ENCODE results near the gene CNNM4.
A peak's percentile ranks its signal among the peaks of the same experiment; 100 is the strongest.

Gene CNNM4

DNA sequence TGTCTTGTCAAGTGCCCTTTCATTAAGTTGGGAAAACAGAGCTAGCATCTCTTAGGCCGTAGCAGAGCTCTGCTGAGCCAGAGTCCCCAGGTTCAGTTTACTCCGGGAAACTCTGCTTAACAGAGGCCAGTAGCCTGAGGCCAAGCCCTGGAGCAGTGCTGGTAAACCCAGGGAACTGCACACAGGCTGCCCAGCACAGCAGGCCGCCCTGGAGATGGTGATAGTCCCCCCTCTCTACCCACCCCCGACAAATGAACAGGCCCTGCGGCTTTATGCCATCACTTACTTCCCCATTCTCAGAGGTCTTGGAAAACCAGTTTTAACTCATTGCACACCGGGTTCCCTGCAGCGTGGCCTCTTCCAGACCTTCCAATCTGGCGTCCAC, 3.5 kb downstream of the CNNM4 start:
- peak overlapping the region; percentile 73 to 82 for H3K4me3 Mint-ChIP-seq
- peak in 1 of 2 donors; percentile 19 for ATAC-seq (replicated peaks)
- no peaks in the 10 kb centered on the region for H3K27me3 Mint-ChIP-seq
- no peaks in the 10 kb centered on the region for H3K9me3 Mint-ChIP-seq
- peaks cover 65 to 93% of the 10 kb centered on the region in 2 donors for H3K4me1 Mint-ChIP-seq
- no peak for DNase-seq
- H3K27ac Mint-ChIP-seq: peak overlapping the region; percentile 14
- peaks cover 8 to 12% of the 10 kb centered on the region in 2 donors for H3K36me3 Mint-ChIP-seq

DNA sequence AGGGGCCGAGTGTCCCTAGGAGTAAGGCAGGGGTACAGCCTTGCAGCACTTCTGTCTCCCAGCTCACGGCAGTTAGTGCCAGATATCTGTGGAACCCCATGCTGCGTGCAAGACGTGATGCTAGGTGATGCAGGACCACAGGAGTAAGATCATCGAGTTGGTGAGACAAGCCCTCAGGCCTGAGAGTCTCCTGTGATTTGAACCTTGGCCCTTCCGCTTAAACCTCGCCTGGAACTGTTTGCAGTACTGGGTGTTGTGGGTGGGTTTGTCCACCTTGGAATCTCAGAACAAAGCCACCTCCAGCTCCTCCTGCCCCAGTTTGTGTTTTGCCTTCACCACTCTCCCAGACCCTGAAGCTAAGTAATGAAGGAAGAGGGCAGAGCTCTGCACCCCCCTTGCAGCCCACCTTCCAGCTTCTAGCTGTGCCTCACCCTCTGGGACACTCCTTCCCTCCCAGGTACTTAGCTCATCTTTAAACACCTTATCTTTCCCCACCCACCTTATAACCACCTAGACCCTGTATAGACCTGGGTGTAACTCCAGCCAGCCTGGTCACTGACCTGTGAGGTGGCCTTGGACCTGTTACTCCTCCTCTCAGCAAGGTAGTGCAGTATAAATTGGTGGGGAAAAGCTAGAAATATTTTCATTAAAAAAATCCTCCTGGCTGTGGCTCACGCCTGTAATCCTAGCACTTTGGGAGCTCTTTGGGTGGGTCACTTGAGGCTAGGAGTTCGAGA, 6.6 kb downstream of the CNNM4 start:
- Mint-ChIP-seq H3K9me3 (no peaks in the 10 kb centered on the region), H3K4me3 (peak overlapping the region in 1 of 2 donors; percentile 11), H3K4me1 (peaks cover 58 to 78% of the 10 kb centered on the region in 2 donors)

DNA sequence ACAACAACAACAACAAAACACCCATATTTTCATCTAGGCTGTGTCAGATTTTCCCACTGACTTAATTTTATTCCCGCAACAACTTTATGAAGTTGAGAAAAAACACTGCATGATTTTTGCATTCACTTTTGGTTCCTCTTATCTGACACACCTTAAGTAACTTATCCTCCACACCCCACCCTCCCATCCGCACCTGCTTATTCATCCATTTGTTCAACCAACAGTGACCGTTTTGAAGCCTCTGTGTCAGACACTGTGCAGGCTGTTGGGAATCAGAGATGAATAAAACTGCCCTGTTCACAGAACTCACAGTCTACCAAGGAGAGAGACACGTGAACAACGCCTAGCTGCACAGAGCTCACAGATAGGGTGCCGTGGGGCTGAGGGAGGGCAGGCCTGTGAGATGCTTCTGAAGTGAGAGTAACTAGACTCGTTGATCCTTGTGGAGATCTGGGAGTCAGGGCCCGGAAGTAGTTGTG, 7.4 kb downstream of the CNNM4 start:
- Mint-ChIP-seq H3K4me1 (peaks cover 56 to 78% of the 10 kb centered on the region in 2 donors), H3K27ac (peak overlapping the region; percentile 33), H3K27me3 (no peaks in the 10 kb centered on the region), H3K9me3 (no peaks in the 10 kb centered on the region), H3K36me3 (peaks cover 9 to 16% of the 10 kb centered on the region in 2 donors), H3K4me3 (no peak overlapping the region)
- no peak for DNase-seq
- ATAC-seq (replicated peaks): peak; percentile 59 to 62

More for the DNA sequence above, 6.6 kb downstream of the CNNM4 start:
- Mint-ChIP-seq H3K27me3 (no peaks in the 10 kb centered on the region), H3K36me3 (peaks cover 9 to 12% of the 10 kb centered on the region in 2 donors), H3K27ac (peak overlapping the region; percentile 77)
- DNase-seq (no peak), ATAC-seq (replicated peaks) (no peak)

DNA sequence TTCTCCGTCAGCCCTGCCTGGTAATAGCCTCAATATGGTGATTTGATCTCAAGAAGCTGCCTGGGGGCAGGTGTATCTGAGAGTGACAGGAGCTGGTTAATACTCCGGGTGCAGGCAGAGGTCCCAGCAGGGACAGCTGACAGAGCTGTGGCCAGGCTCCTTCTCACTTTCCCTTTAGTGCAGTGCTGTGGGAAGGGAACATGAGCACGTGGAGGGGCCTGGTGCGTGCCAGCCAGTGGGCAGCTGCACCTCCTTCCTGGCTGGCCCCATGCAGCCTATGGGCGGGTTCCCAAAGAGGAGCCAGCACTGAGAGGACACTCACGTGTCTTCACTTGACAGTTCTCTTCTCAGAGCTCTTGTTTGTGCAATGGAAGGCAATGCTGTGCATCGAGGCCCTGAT, 9.1 kb downstream of the CNNM4 start:
- H3K27me3 Mint-ChIP-seq: no peaks in the 10 kb centered on the region
- H3K4me1 Mint-ChIP-seq: peaks cover 49 to 65% of the 10 kb centered on the region in 2 donors
- ATAC-seq (replicated peaks): no peak
- DNase-seq: no peak
- H3K9me3 Mint-ChIP-seq: no peaks in the 10 kb centered on the region
- H3K4me3 Mint-ChIP-seq: no peak overlapping the region
- no peak overlapping the region for H3K27ac Mint-ChIP-seq
- peaks cover 9 to 16% of the 10 kb centered on the region in 2 donors for H3K36me3 Mint-ChIP-seq

DNA sequence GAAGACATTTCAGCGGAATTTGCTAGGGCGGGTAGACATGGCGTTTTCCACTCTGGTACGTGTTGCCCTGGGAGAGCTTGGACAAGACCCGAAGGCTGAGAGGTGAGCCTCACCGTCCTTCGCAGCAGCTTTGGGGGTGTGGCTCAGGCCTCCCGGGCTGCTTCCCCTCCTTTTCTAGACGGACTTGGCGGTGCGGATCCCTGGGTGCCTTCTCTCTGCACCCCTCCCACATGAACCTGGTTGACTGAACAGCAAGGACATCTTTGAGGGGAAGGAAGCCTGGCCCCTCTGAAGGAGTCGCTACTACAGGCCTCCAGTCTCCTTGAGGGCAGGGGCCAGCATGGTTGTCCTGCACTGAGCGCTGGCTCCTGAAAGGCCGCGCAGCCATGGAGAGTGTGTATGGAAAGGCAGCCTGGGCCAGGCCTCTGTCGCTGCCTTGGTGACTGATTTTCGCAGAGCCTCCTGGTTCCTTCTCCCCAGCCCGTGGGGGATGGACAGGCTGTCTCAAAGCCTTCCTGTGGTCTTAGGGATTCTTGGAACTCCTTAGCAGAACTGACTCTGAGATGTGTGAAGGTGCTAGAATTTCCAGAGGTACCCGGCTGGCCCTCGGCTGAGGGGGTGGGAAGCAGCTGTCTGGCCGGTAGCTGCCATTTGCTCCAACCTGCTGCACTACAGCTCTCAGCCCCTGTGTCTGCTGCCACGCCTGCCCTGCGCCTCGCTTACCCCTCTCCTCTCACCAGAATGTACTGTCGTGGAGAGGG, 9.9 kb downstream of the CNNM4 start:
- no peaks in the 10 kb centered on the region for H3K9me3 Mint-ChIP-seq
- H3K27me3 Mint-ChIP-seq: no peaks in the 10 kb centered on the region
- no peak overlapping the region for H3K4me3 Mint-ChIP-seq
- peaks cover 9 to 16% of the 10 kb centered on the region in 2 donors for H3K36me3 Mint-ChIP-seq
- H3K27ac Mint-ChIP-seq: no peak overlapping the region
- H3K4me1 Mint-ChIP-seq: peaks cover 52 to 58% of the 10 kb centered on the region in 2 donors
- no peak for DNase-seq
- ATAC-seq (replicated peaks): no peak

DNA sequence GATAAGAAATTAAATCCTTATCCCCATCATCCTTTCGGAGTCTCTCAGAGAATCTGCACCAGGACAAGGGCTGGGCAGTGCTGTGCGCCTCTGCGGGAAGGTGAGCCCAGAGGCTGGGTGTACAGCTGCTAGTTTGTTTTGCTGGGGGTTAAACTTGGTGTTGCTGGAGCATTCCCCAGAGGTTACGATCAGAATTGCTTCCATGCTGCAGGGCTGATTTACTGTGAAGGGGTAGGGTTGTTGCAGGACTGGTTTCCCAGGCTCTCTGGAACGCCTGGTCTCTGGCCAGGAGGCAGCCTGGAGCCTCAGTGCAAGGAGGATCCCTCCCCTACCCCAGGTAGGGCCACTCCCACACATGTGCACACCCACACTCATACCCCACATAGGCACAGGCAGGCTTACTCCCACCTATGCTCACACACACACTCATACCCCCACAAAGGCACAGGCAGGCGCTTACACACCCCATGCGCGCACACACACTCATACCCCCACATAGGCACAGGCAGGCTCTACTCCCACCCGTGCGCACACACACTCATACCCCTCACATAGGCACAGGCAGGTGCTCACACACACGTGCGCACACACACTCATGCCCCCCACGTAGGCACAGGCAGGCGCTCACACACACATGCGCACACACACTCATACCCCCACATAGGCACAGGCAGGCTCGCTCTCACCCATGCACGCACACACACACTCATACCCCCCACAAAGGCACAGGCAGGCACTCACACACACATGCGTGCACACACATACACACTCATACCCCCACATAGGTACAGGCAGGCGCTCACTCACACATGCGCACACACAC, 11.3 kb downstream of the CNNM4 start:
- H3K4me3 Mint-ChIP-seq: no peak overlapping the region

DNA sequence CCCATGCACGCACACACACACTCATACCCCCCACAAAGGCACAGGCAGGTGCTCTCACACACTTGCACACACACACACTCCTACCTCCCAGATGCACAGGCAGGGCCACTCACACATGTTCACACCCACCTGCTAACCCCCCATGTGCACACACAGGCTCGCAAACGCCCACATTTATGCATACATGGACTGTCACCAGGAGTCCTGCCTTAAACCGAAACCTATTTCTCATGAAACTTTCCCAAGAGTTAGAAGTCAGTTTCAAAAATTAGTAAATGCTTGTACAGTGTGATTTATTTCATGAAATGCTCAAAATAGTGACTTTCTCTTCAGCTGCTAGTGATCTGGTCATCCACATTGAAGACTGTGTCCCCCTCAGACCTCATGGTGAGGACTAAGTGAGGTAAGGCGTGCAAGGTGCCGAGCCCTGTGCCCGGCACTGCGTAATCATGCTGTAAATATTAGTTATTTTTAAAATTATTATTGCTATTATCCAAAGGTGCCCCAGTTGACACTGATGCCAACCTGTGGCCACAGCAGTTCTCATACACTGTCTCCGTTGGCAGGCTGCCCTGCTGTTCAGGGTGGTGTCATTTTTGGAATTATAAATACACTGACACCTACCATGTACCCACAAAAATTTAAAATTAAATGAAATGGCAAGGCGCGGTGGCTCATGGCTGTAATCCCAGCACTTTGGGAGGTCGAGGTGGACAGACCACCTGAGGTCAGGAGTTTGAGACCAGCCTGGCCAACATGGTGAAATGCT, 12.4 kb downstream of the CNNM4 start:
- Mint-ChIP-seq H3K27ac (peak overlapping the region; percentile 44), H3K4me3 (peak overlapping the region; percentile 12 to 14), H3K9me3 (no peaks in the 10 kb centered on the region), H3K4me1 (peaks cover 44 to 47% of the 10 kb centered on the region in 2 donors), H3K36me3 (peaks cover 5 to 11% of the 10 kb centered on the region in 2 donors), H3K27me3 (no peaks in the 10 kb centered on the region)
- ATAC-seq (replicated peaks): peak in 1 of 2 donors; percentile 20
- no peak for DNase-seq

More for the DNA sequence above, 11.3 kb downstream of the CNNM4 start:
- H3K27ac Mint-ChIP-seq: no peak overlapping the region
- H3K9me3 Mint-ChIP-seq: no peaks in the 10 kb centered on the region
- no peaks in the 10 kb centered on the region for H3K27me3 Mint-ChIP-seq
- ATAC-seq (replicated peaks) (no peak), DNase-seq (no peak)
- peaks cover 5 to 11% of the 10 kb centered on the region in 2 donors for H3K36me3 Mint-ChIP-seq
- peaks cover 51 to 53% of the 10 kb centered on the region in 2 donors for H3K4me1 Mint-ChIP-seq

DNA sequence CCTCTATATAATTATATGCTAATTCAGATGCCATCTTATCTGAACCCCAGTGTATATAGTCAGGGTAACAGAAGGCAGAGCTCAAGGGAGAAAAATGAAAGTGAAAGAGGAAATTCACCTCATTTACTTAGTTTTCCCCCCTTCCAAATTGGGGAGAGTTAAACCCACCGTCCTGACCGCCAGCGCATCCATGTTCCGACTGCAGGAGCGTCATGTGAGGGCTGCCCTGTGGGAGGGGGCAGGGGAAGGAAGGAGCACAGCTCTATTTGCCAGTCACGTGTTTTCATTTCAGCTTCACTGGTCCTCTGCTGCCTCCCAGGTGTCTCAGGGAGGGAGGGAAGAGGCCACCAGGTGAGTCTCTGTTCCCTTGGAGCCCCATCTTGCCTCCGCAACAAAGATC, 13.2 kb downstream of the CNNM4 start:
- peak overlapping the region; percentile 83 to 88 for H3K4me3 Mint-ChIP-seq
- H3K9me3 Mint-ChIP-seq: no peaks in the 10 kb centered on the region
- DNase-seq (peak; percentile 37), ATAC-seq (replicated peaks) (peak; percentile 74 to 81)
- H3K36me3 Mint-ChIP-seq: peaks cover 2 to 4% of the 10 kb centered on the region in 2 donors
- peaks cover 37 to 39% of the 10 kb centered on the region in 2 donors for H3K4me1 Mint-ChIP-seq
- no peaks in the 10 kb centered on the region for H3K27me3 Mint-ChIP-seq
- peak overlapping the region; percentile 89 for H3K27ac Mint-ChIP-seq

DNA sequence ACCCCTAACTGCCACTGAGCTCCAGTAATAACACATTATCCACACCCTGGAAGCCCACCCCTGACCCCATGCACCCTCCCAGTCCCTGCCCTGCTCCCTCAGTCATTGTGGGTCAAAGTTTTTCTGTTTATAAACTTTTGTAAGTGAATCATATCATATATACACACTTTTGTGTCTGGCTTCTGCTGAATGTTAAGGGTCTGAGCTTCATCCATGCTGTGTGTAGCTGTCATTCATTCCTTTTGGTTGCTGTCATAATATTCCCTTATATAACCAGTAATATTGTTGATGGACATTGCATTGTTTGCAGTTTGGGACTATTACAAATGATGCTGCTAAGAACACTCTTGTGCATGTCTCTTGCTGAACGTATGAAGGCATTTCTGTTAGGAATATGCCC, 14.5 kb downstream of the CNNM4 start:
- H3K4me1 Mint-ChIP-seq: peaks cover 30 to 31% of the 10 kb centered on the region in 2 donors
- DNase-seq (no peak), ATAC-seq (replicated peaks) (no peak)
- no peaks in the 10 kb centered on the region for H3K9me3 Mint-ChIP-seq
- H3K27me3 Mint-ChIP-seq: no peaks in the 10 kb centered on the region
- no peak overlapping the region for H3K4me3 Mint-ChIP-seq
- peaks cover under 1 to 6% of the 10 kb centered on the region in 2 donors for H3K36me3 Mint-ChIP-seq
- no peak overlapping the region for H3K27ac Mint-ChIP-seq

DNA sequence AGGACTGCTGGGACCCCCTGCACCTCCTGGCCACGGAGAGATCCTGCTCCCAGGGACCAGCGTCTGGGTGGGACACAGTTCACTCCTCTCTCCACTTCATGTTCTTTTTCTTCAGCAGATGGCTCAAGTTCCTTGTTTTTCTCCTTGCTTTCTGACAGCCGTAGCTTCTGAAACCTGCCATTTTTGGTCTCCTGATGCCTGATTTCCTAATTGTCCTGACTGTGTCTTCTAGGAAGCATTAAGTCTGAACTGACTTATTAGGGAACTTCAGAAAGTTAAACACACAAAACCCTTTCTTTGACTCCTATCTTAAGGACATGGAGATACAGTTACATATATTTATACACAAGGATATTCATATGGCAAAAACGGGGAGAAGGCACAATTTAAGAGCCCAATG, 22.7 kb downstream of the CNNM4 start:
- no peaks in the 10 kb centered on the region for H3K27me3 Mint-ChIP-seq
- H3K4me1 Mint-ChIP-seq: no peaks in the 10 kb centered on the region
- H3K27ac Mint-ChIP-seq: no peak overlapping the region
- ATAC-seq (replicated peaks) (no peak), DNase-seq (no peak)
- H3K4me3 Mint-ChIP-seq: no peak overlapping the region
- H3K36me3 Mint-ChIP-seq: peaks cover 0 to 13% of the 10 kb centered on the region in 2 donors
- H3K9me3 Mint-ChIP-seq: no peaks in the 10 kb centered on the region

DNA sequence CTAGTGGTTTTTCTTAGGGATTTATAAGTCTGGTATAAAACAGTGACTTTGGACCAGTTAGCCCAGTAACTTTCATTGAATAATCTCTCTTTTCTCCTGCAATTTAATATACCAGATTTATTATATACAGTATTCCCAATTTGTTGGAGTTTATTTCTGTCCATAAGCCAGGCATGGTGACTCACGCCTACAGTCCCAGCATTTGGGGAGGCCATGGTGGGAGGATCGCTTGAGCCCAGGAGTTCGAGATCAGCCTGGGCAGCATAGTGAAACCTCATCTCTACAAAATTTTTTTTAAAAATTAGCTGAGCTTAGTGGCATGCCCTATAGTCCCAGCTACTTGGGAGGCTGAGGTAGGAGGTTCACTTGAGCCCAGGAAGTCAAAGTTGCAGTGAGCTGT, 26.7 kb downstream of the CNNM4 start:
- H3K4me1 Mint-ChIP-seq: peaks cover 0 to 5% of the 10 kb centered on the region in 2 donors
- peaks cover 2 to 7% of the 10 kb centered on the region in 2 donors for H3K36me3 Mint-ChIP-seq
- no peaks in the 10 kb centered on the region for H3K9me3 Mint-ChIP-seq
- no peak overlapping the region for H3K4me3 Mint-ChIP-seq
- DNase-seq: no peak
- H3K27ac Mint-ChIP-seq: no peak overlapping the region
- H3K27me3 Mint-ChIP-seq: no peaks in the 10 kb centered on the region
- no peak for ATAC-seq (replicated peaks)

DNA sequence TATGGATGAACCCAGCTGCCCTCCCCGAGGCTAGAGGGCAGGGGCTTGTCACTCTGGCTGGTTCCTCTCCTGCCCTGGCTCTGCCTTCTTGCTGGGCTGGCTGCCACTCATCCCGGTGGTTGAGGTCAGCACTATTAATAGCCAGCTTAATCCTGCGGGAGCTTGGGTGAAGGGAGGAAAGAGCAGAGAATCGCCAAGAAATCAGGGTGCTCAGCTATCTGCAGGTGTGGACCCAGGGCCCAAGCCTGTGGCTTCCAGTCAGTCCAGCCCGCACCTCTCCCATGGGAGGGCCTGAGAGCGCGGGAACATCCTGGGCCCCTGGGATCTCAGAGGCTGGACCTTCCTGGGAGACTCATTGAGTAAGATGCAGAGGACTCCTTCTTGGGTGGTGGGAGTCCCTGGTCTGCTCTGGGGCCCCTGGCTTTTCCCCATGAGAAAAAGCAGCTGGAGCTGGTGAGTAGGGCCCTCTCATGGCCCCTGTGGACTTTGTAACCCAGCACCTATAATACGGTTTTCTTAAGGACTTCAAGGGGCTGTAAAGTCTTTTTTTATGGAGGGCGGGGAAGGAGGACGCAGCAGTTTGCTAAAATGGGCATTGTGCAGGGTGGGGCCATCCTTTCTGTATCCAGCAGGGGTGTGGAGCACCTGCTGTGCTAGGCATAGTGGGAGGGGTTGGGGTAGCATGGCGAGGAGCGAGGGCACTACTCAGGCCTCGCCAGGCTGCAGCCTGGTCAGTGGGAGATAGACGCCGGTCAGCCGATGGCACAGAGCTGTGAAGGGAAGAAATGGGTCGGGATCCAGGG, 27.9 kb downstream of the CNNM4 start:
- no peak for DNase-seq

DNA sequence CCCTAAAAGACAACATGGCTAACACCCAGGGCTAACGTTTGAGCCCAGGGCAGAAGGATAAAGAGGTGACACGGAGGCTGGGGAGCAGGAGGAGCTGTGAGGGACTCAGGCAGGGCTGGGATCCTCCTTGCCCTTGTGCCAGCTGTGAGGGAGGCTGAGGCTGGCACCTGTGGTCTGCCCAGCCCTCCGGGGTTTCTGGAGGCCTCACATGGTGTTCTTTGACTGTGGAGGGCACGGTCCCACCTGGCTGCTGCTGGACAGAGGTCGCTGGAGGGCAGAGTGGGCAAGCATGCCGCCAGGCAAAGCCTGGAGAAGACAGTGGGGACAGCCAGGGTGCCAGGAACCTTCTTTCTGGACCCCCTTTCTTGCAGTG, 28.5 kb downstream of the CNNM4 start:
- H3K36me3 Mint-ChIP-seq: peaks cover 2 to 4% of the 10 kb centered on the region in 2 donors
- peaks cover 0 to 6% of the 10 kb centered on the region in 2 donors for H3K4me1 Mint-ChIP-seq
- peak overlapping the region; percentile 90 for H3K27ac Mint-ChIP-seq
- ATAC-seq (replicated peaks) (no peak), DNase-seq (no peak)
- no peaks in the 10 kb centered on the region for H3K27me3 Mint-ChIP-seq
- H3K4me3 Mint-ChIP-seq: no peak overlapping the region
- H3K9me3 Mint-ChIP-seq: no peaks in the 10 kb centered on the region

More for the DNA sequence above, 27.9 kb downstream of the CNNM4 start:
- no peak overlapping the region for H3K4me3 Mint-ChIP-seq
- H3K36me3 Mint-ChIP-seq: peaks cover 2 to 4% of the 10 kb centered on the region in 2 donors
- H3K9me3 Mint-ChIP-seq: no peaks in the 10 kb centered on the region
- H3K4me1 Mint-ChIP-seq: peaks cover 0 to 6% of the 10 kb centered on the region in 2 donors
- ATAC-seq (replicated peaks): no peak
- peak overlapping the region; percentile 90 for H3K27ac Mint-ChIP-seq
- no peaks in the 10 kb centered on the region for H3K27me3 Mint-ChIP-seq
